A549 (cell line): Measurements from ENCODE around the gene C19orf33. TPM values are rescaled to one million over a fixed set of nuclear protein-coding genes. Genes with fewer than 3 reads are reported as not detected.

Experiments
- ATAC-seq, 2 experiments: fragments of 200-7000 bp in 1 of 2; fragments of >200 bp in 1 of 2; cut with Nextera tagmentation in 1 of 2; cut with Tn5 transposase in 1 of 2; 3 replicates each; pipeline versions ENCODE4 v1.8.0 to v1.9.1; 2018 to 2020; ENCODE audit warnings: mild to moderate bottlenecking in 1 of 2, moderate library complexity in 1 of 2
- CTCF ChIA-PET: fragments of 300-600 bp; sonication (Branson Sonifier 250); formaldehyde crosslinking; extraction: SDS; loops from one replicate; lab custom pipeline; 2021; ENCODE audit warnings: antibody characterized with exemption, inconsistent platforms; lab: Yijun Ruan, JAX
- POLR2A ChIA-PET: fragments of 350-600 bp; formaldehyde crosslinking; extraction: SDS; loops from one replicate; lab custom pipeline; 2021; ENCODE audit warnings: antibody characterized with exemption, inconsistent platforms; lab: Yijun Ruan, JAX
- DNase-seq, 2 experiments: peaks; one replicate each; pipeline versions ENCODE4 v3.0.0 to v3.0.0-alpha.2; 2011 to 2016; ENCODE audit warnings: low read depth in 1 of 2, low spot score in 1 of 2
- FAIRE-seq: peaks from 2 replicates; lab custom pipeline; 2011; peaks lifted over from hg19 to GRCh38; lab: Jason Lieb, UNC
- H3K27ac ChIP-seq, 2 experiments: fragments of >200 bp; sonication (Bioruptor Twin); formaldehyde crosslinking; 3 replicates each; pipeline ENCODE4 v1.5.1; 2016 to 2017
- H3K4me1 ChIP-seq: fragments of >200 bp; sonication (Bioruptor Twin); formaldehyde crosslinking; 3 replicates; pipeline ENCODE4 v1.6.1; 2016
- H3K4me2 ChIP-seq: fragments of >200 bp; sonication (Bioruptor Twin); formaldehyde crosslinking; 3 replicates; pipeline ENCODE4 v1.6.1; 2016
- H3K4me3 ChIP-seq: fragments of >200 bp; sonication (Bioruptor Twin); formaldehyde crosslinking; 3 replicates; pipeline ENCODE4 v1.5.1; 2016
- H3K9me3 ChIP-seq: fragments of >200 bp; sonication (Bioruptor Twin); formaldehyde crosslinking; 3 replicates; pipeline ENCODE4 v1.6.1; 2016
- BHLHE40 ChIP-seq: IDR thresholded peaks from 2 replicates; pipeline ENCODE4 v1.6.1; 2012; ENCODE audit warnings: low read depth, low read length, inconsistent platforms
- CBX8 ChIP-seq: fragments of 200-600 bp; sonication (generic); IDR thresholded peaks from 2 replicates; pipeline ENCODE4 v1.6.1; 2016
- CEBPB ChIP-seq, 2 experiments: fragments of >200 bp in 1 of 2; sonication (Bioruptor Twin) in 1 of 2; formaldehyde crosslinking in 1 of 2; IDR thresholded peaks; 2 replicates each; pipeline ENCODE4 v1.6.1; 2012 to 2016
- CHD4 ChIP-seq: fragments of 200-600 bp; sonication (generic); IDR thresholded peaks from 2 replicates; pipeline ENCODE4 v1.6.1; 2016; ENCODE audit warnings: antibody characterized with exemption, mild to moderate bottlenecking, borderline replicate concordance
- EP300 ChIP-seq, 2 experiments: fragments of >200 bp; sonication (Bioruptor Twin); formaldehyde crosslinking; IDR thresholded peaks; 2 replicates in 1 of 2; 3 replicates in 1 of 2; pipeline ENCODE4 v1.6.1; 2016 to 2017
- FOSB ChIP-seq: fragments of 250-450 bp; sonication (Bioruptor Pico); IDR thresholded peaks from 2 replicates; pipeline ENCODE4 v1.5.0; 2020; ENCODE audit warnings: mild to moderate bottlenecking, moderate library complexity
- FOSL2 ChIP-seq, 2 experiments: fragments of 450-650 bp in 1 of 2; fragments of >200 bp in 1 of 2; sonication (Bioruptor Twin) in 1 of 2; formaldehyde crosslinking; IDR thresholded peaks; 2 replicates each; pipeline versions ENCODE4 v1.5.0 to v1.6.1; 2016 to 2020; ENCODE audit warnings: mild to moderate bottlenecking in 1 of 2, moderate library complexity in 1 of 2
- HEYL ChIP-seq: fragments of 250-450 bp; sonication (Bioruptor Pico); IDR thresholded peaks from 2 replicates; pipeline ENCODE4 v1.8.0; 2021; ENCODE audit warnings: mild to moderate bottlenecking, moderate library complexity
- JUN ChIP-seq, 2 experiments: fragments of >200 bp; sonication (Bioruptor Twin); formaldehyde crosslinking; IDR thresholded peaks; 2 replicates in 1 of 2; 3 replicates in 1 of 2; pipeline ENCODE4 v1.6.1; 2016 to 2017
- POLR2A ChIP-seq: IDR thresholded peaks from 2 replicates; pipeline ENCODE4 v1.6.1; 2012; ENCODE audit warnings: mild to moderate bottlenecking, low read length
- RAD21 ChIP-seq, 2 experiments: fragments of >200 bp in 1 of 2; sonication (Bioruptor Twin) in 1 of 2; formaldehyde crosslinking in 1 of 2; IDR thresholded peaks in 1 of 2; conservative IDR thresholded peaks in 1 of 2; 2 replicates in 1 of 2; 3 replicates in 1 of 2; pipeline ENCODE4 v1.6.1; 2012 to 2018; ENCODE audit warnings: inconsistent platforms in 1 of 2
- RFX5 ChIP-seq: fragments of 450-650 bp; IDR thresholded peaks from 2 replicates; pipeline ENCODE4 v1.7.1; 2014; ENCODE audit warnings: antibody characterized with exemption, mild to moderate bottlenecking, moderate library complexity
- TP53 ChIP-seq: fragments of 250-450 bp; sonication (Bioruptor Pico); IDR thresholded peaks from 2 replicates; pipeline ENCODE4 v1.5.0; 2021; ENCODE audit warnings: mild to moderate bottlenecking, moderate library complexity
- WGBS: methylation state at CpG from one replicate; pipeline ENCODE4 v1.1.6; 2017; ENCODE audit errors: missing lambda C conversion rate; 5-methylcytosine and 5-hydroxymethylcytosine counted together
- polyA plus RNA-seq, 4 experiments: library from polyadenylated mRNA; depleted of rRNA in 3 of 4; stranded (reverse); fragments of >200 nt; fragmentation: RNase III in 1 of 4; extraction: RNeasy Plus Mini Kit Qiagen cat#74134 plus additional on column Dnase treatment in 1 of 4; gene quantifications; 2 replicates in 3 of 4; 3 replicates in 1 of 4; pipeline ENCODE4 v1.2.3, GENCODE V29; 2011 to 2017
- TF ChIP-seq, protein P1 (sequence below): fragments of 450-650 bp; IDR thresholded peaks from 2 replicates; pipeline ENCODE4 v1.6.1; 2014; ENCODE audit warnings: antibody characterized with exemption
- TF ChIP-seq, protein P2 (sequence below): IDR thresholded peaks from 2 replicates; pipeline ENCODE4 v1.6.1; 2012
- TF ChIP-seq, protein P3 (sequence below): fragments of 250-450 bp; sonication (Bioruptor Pico); IDR thresholded peaks from 2 replicates; pipeline ENCODE4 v1.5.0; 2020; ENCODE audit warnings: low read depth, mild to moderate bottlenecking, moderate library complexity
- TF ChIP-seq, protein P4 (sequence below): IDR thresholded peaks from 2 replicates; pipeline ENCODE4 v1.6.1; 2012
- TF ChIP-seq, protein P5 (sequence below): fragments of 150-350 bp; IDR thresholded peaks from 2 replicates; pipeline ENCODE4 v1.6.1; 2014; ENCODE audit warnings: low read depth, mild to moderate bottlenecking, low read length
- TF ChIP-seq, protein P6 (sequence below): fragments of 200-600 bp; sonication (generic); IDR thresholded peaks from 2 replicates; pipeline ENCODE4 v1.6.1; 2016; ENCODE audit warnings: antibody characterized with exemption, mild to moderate bottlenecking, moderate library complexity
- TF ChIP-seq, protein P7 (sequence below): fragments of 250-450 bp; sonication (Bioruptor Pico); IDR thresholded peaks from 2 replicates; pipeline ENCODE4 v1.5.0; 2021; ENCODE audit warnings: mild to moderate bottlenecking, moderate library complexity, borderline replicate concordance

Gene C19orf33
- polyA plus RNA-seq, 2 of the 4 experiments (the other 2 are of a cell fraction): 302 to 489 TPM

DNA sequence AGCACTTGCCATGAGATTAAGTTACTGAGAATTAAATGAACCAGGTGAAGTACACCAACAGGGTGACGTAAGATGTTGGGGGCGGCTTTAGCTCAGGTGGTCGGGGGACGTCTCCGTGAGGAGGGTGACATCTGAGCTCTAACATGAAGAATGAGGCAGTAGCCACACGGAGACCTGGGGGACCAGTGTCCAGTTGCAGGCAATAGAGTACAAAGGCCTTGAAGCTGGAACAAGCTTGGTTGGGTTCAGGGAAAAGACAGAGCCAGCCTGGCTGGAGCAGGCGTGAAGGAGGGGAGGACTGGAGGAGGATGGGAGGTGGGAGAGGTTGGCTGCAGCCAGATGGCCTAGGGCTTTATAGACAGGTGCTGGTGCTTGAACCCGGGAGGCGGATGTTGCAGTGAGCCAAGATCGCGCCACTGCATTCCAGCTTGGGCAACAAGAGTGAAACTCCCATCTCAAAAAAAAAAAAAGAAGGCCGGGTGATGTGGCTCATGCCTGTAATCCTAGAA is 38.1 kb upstream of the C19orf33 start (continued):
- no peak for TF ChIP-seq TP53
- no peak for TF ChIP-seq RFX5
- TF ChIP-seq CHD4: no peak
- TF ChIP-seq, protein P1, sequence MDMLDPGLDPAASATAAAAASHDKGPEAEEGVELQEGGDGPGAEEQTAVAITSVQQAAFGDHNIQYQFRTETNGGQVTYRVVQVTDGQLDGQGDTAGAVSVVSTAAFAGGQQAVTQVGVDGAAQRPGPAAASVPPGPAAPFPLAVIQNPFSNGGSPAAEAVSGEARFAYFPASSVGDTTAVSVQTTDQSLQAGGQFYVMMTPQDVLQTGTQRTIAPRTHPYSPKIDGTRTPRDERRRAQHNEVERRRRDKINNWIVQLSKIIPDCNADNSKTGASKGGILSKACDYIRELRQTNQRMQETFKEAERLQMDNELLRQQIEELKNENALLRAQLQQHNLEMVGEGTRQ: no peak

DNA sequence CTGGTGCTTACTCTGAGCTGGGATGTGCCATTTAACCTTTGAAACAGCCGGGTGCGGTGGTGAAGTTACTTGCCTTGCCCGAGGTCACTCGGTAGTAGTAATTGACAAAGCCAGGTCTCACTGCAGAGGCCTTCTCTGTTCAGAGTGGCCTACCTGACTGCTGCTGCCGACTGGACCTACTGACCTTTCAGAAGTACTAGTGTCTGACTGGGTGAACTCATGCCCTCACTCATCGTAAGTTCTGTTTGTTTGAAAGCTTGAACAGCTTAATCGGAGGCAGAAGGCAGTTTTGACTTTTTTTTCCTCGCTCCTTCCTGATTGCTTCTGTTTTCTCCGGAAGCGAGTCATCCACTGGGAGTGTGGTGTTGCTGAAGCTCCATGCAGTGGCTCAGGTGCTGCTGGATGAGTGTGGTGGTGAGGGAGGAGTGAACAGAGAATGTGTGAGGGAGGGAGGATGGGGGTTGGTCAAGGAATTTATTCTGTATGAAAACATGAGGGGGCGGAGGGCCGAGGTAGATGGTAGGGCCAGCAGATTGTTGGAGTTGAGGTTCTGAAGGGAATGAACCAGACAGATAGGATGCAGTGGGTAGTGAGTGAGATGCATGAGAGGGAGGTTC is 37.0 kb upstream of the C19orf33 start:
- DNase-seq (peak; percentile 68 to 77), ATAC-seq (peak; percentile 8 to 17; a peak in 3 of 6 replicates), FAIRE-seq (peak; percentile 99)
- Histone ChIP-seq H3K27ac (peak overlapping the region; percentile 89 to 91), H3K4me3 (peak overlapping the region; percentile 3), H3K4me2 (peak overlapping the region; percentile 76), H3K9me3 (no peaks in the 10 kb centered on the region), H3K4me1 (peaks cover 83% of the 10 kb centered on the region)
- WGBS: 4% methylated on average over 12 of the region's 12 CpGs
- POLR2A ChIA-PET: interaction anchor here (0.6 to 8.8 kb wide), 6 partner anchors 18 to 596 kb away, joined by 3 to 127 read pairs (median 6); partner anchors contain the start of genes C19orf33, KCNK6 and PSMD8
- CTCF ChIA-PET: interaction anchor here (0.5 to 18.2 kb wide), 15 partner anchors 7 to 365 kb away, joined by 3 to 259 read pairs (median 10); partner anchors contain the start of genes CATSPERG, PPP1R14A and PSMD8
- TF ChIP-seq POLR2A (peak; percentile 8; the same call in 1 of the 2 replicates), RFX5 (no peak), FOSB (CRISPR knock-in tag) (0 out of 2 replicates have a peak, but pooled peaks have one; percentile 37), FOSL2 (IDR thresholded peaks at IDR 0.05) (no peak), FOSL2 (CRISPR knock-in tag; IDR thresholded peaks at IDR 0.05) (0 out of 2 replicates have a peak, but pooled peaks have one; percentile 50)
- TF ChIP-seq, protein P2, sequence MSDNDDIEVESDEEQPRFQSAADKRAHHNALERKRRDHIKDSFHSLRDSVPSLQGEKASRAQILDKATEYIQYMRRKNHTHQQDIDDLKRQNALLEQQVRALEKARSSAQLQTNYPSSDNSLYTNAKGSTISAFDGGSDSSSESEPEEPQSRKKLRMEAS: peak; percentile 72
- TF ChIP-seq, protein P3, sequence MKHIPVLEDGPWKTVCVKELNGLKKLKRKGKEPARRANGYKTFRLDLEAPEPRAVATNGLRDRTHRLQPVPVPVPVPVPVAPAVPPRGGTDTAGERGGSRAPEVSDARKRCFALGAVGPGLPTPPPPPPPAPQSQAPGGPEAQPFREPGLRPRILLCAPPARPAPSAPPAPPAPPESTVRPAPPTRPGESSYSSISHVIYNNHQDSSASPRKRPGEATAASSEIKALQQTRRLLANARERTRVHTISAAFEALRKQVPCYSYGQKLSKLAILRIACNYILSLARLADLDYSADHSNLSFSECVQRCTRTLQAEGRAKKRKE (CRISPR knock-in tag): no peak; the same call in 1 of the 2 replicates

DNA sequence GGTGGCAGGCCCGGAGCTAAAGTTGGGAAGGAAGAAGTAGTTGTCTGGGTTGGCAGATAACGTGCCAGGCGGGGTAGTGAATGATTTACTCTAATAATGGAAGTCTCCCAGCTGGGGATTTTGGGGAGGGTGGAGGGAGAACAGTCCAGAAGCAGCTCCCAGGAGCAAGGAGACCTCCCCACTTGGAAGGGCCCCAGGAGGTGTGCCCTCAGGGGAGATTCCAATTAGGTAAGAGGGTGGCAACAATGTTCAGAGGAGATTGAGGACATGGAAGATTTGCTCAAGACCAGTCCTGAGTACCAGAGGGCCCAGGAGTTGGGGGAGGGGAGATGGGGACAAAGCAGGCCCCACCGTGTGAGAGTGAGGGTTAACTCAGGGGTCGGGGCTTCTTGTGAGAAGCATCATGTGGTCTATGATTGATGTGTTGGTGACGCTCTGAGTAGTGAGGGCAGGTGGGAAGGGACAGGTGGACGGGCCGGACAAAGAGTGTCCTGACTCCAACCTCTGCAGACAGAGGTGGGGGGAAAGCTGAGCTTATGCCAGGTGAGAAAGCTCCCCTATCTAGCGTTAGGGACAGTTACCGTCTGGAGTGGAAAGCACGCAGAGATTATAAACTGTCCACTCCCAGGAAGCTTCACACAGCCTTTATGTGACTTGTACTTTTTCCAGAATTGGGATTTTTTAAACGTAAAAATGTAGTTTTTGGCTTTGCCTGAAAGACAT is 36.1 kb upstream of the C19orf33 start:
- H3K27ac ChIP-seq: peak overlapping the region; percentile 89 to 91
- ChIA-PET POLR2A (interaction anchor here (0.5 to 8.8 kb wide), 5 partner anchors 23 to 561 kb away, joined by 4 to 127 read pairs (median 5); partner anchors contain the start of genes C19orf33, KCNK6 and PSMD8), CTCF (interaction anchor here (0.8 to 18.2 kb wide), 13 partner anchors 10 to 366 kb away, joined by 3 to 259 read pairs (median 7); partner anchors contain the start of genes CATSPERG, PPP1R14A and PSMD8)
- DNase-seq (peak; percentile 70 to 81), FAIRE-seq (peak; percentile 93), ATAC-seq (0 out of 6 replicates have a peak, but pooled peaks of 1 of the 2 experiments have one; percentile 0)
- H3K4me1 ChIP-seq: peaks cover 88% of the 10 kb centered on the region
- peak overlapping the region; percentile 76 for H3K4me2 ChIP-seq
- H3K9me3 ChIP-seq: no peaks in the 10 kb centered on the region
- H3K4me3 ChIP-seq: peak overlapping the region; percentile 3
- 15% methylated on average over 12 of the region's 12 CpGs for WGBS
- TF ChIP-seq RAD21 (conservative IDR thresholded peaks at IDR 0.05 in 1 of 2, IDR thresholded peaks at IDR 0.05 in 1 of 2): no peak
- TF ChIP-seq, protein P4, sequence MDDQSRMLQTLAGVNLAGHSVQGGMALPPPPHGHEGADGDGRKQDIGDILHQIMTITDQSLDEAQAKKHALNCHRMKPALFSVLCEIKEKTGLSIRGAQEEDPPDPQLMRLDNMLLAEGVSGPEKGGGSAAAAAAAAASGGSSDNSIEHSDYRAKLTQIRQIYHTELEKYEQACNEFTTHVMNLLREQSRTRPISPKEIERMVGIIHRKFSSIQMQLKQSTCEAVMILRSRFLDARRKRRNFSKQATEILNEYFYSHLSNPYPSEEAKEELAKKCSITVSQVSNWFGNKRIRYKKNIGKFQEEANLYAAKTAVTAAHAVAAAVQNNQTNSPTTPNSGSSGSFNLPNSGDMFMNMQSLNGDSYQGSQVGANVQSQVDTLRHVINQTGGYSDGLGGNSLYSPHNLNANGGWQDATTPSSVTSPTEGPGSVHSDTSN: 0 out of 2 replicates have a peak, but pooled peaks have one; percentile 51
- 0 out of 2 replicates have a peak, but pooled peaks have one; percentile 18 for TF ChIP-seq TP53
- peak in 1 of 2 experiments; percentile 41; a peak in 1 of 4 replicates for TF ChIP-seq CEBPB (IDR thresholded peaks at IDR 0.05)
- TF ChIP-seq JUN (IDR thresholded peaks at IDR 0.05): peak; percentile 27 to 61; a peak in 1 of 5 replicates
- TF ChIP-seq, protein P5, sequence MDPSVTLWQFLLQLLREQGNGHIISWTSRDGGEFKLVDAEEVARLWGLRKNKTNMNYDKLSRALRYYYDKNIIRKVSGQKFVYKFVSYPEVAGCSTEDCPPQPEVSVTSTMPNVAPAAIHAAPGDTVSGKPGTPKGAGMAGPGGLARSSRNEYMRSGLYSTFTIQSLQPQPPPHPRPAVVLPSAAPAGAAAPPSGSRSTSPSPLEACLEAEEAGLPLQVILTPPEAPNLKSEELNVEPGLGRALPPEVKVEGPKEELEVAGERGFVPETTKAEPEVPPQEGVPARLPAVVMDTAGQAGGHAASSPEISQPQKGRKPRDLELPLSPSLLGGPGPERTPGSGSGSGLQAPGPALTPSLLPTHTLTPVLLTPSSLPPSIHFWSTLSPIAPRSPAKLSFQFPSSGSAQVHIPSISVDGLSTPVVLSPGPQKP: no peak
- TF ChIP-seq HEYL: no peak
- no peak for TF ChIP-seq BHLHE40
- TF ChIP-seq FOSL2 (IDR thresholded peaks at IDR 0.05): no peak
- TF ChIP-seq FOSL2 (CRISPR knock-in tag; IDR thresholded peaks at IDR 0.05): no peak
- TF ChIP-seq CBX8: no peak
- TF ChIP-seq, protein P6, sequence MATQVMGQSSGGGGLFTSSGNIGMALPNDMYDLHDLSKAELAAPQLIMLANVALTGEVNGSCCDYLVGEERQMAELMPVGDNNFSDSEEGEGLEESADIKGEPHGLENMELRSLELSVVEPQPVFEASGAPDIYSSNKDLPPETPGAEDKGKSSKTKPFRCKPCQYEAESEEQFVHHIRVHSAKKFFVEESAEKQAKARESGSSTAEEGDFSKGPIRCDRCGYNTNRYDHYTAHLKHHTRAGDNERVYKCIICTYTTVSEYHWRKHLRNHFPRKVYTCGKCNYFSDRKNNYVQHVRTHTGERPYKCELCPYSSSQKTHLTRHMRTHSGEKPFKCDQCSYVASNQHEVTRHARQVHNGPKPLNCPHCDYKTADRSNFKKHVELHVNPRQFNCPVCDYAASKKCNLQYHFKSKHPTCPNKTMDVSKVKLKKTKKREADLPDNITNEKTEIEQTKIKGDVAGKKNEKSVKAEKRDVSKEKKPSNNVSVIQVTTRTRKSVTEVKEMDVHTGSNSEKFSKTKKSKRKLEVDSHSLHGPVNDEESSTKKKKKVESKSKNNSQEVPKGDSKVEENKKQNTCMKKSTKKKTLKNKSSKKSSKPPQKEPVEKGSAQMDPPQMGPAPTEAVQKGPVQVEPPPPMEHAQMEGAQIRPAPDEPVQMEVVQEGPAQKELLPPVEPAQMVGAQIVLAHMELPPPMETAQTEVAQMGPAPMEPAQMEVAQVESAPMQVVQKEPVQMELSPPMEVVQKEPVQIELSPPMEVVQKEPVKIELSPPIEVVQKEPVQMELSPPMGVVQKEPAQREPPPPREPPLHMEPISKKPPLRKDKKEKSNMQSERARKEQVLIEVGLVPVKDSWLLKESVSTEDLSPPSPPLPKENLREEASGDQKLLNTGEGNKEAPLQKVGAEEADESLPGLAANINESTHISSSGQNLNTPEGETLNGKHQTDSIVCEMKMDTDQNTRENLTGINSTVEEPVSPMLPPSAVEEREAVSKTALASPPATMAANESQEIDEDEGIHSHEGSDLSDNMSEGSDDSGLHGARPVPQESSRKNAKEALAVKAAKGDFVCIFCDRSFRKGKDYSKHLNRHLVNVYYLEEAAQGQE: no peak
- TF ChIP-seq, protein P7, sequence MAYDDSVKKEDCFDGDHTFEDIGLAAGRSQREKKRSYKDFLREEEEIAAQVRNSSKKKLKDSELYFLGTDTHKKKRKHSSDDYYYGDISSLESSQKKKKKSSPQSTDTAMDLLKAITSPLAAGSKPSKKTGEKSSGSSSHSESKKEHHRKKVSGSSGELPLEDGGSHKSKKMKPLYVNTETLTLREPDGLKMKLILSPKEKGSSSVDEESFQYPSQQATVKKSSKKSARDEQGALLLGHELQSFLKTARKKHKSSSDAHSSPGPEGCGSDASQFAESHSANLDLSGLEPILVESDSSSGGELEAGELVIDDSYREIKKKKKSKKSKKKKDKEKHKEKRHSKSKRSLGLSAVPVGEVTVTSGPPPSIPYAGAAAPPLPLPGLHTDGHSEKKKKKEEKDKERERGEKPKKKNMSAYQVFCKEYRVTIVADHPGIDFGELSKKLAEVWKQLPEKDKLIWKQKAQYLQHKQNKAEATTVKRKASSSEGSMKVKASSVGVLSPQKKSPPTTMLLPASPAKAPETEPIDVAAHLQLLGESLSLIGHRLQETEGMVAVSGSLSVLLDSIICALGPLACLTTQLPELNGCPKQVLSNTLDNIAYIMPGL (CRISPR knock-in tag): no peak
- TF ChIP-seq EP300 (IDR thresholded peaks at IDR 0.05): peak; percentile 14 to 26; a peak in 1 of 5 replicates
